CD4-positive, alpha-beta T cell treated with Interleukin-4 for 4 hours (primary cell): Measurements from ENCODE around the gene DENND5B.
"Not testable (repeated sequence)": the region's sequence is repeated elsewhere in the genome, so short reads cannot be mapped to it uniquely, and the experiment has no call there.

Experiments used
- DNase-seq: peaks from one replicate; pipeline ENCODE4 v3.0.0-alpha.2; 2020

Gene DENND5B

DNA sequence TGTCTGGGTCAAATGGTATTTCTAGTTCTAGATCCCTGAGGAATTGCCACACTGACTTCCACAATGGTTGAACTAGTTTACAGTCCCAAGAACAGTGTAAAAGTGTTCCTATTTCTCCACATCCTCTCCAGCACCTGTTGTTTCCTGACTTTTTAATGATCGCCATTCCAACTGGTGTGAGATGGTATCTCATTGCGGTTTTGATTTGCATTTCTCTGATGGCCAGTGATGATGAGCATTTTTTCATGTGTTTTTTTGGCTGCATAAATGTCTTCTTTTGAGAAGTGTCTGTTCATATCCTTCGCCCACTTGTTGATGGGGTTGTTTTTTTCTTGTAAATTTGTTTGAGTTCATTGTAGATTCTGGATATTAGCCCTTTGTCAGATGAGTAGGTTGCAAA is 40.3 kb downstream of the DENND5B start:
- DNase-seq, result not testable (repeated sequence)

DNA sequence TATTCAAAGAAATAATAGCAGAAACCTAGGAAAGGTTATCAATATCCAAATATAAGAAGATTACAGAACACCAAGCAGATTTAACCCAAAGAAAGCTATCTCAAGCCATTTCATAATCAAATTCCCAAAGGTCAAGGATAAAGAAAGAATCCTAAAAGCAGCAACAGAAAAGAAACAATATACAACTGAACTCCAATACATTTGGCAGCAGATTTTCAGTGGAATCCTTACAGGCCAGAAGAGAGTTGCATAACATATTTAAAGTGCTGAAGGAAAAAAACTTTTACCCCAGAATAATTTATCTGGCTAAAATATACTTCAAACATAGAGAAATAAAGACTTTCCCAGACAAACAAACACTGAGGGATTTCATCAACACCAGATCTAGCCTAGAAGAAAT is 54.3 kb downstream of the DENND5B start:
- DNase-seq, result no peak

DNA sequence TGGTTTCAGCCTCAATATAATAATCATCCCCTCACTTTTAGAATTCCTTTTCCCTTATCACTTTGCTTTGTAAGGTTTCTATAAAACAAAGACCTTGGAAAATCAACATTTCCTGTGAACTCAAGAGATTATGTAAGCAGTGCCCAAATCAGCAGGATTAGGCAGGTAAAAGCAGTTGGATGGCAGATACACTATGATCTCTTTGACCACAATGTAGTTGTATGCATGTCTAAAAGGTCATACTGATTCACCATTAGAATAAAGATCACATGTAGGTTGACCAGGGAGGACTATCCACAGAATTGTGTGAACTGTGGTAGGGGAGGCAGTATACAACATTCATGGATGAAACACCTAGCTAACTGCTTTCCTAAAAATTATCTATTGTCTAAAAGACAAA is 57.5 kb downstream of the DENND5B start:
- no peak for DNase-seq

DNA sequence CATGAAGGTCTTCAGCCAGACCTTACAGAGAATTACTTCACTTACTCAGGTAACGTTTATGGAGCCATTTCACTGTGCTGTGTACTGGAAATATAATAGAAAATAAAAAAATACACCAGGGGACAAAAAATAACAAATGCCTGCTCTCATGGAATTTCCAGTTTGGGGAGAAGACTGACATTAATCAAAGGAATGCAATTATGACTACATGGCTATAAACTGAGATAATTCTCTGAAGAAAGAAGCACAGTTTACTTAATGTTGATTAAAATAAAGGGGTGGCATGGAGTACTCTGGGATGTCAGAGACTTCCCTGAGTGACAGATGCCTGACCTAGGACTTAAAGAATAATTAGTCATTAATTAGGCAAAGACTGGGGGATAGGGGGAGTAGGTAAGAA is 59.0 kb downstream of the DENND5B start:
- DNase-seq, result no peak

DNA sequence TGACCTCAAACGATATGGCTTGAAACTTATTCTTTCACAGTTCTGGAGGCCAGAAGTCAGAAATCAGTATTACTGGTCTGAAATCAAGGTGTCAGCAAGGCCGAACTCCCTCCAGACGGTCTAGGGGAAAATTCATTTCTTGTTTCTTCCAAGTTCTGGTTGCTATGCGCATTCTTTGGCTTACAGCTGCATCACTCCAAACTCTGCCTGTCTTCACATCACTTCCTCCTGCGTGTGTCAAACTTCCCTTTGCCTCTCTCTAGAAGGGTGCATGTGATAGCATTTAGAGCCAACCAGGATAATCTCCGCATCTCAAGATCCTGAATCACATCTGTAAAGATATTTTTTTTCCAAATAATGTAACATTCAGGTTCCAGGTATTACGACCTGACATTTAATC is 62.8 kb downstream of the DENND5B start:
- no peak for DNase-seq

DNA sequence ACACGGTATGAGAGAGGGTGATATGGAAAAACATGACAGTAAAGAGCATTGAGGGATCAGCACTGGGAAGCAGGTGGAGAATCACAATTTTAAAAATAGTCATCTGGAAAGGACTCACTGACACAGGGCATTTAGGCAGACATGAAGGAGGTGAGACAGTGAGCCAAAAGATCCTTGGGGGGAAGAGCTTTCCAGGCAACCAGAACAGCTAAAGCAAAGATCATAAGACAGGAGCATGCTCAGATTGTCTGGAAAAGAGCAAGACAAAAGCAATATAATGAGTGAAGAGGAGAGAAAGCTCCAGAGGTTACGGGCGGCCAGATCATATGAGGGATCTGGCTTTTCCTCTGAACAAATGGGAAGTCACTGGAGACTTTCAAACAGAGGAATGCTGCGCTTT is 63.9 kb downstream of the DENND5B start:
- DNase-seq, result no peak

DNA sequence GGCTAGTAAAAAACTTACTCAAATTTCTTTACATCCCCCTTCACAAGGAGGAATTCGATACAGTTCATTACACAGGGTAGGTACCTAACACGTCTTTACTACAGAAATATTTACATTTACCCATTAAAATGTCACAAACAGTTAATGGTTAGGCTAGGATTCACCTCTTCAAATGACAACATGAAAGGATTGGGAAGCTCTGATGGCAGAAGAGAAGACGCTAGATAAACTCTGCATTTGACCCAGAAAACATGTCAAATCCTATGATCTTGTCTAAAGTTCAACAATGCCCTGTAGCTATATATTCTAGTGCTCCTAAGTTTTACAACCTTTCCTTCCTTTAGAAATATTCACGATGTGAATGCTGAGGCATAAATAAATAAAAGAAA is 64.8 kb downstream of the DENND5B start:
- DNase-seq, result no peak

DNA sequence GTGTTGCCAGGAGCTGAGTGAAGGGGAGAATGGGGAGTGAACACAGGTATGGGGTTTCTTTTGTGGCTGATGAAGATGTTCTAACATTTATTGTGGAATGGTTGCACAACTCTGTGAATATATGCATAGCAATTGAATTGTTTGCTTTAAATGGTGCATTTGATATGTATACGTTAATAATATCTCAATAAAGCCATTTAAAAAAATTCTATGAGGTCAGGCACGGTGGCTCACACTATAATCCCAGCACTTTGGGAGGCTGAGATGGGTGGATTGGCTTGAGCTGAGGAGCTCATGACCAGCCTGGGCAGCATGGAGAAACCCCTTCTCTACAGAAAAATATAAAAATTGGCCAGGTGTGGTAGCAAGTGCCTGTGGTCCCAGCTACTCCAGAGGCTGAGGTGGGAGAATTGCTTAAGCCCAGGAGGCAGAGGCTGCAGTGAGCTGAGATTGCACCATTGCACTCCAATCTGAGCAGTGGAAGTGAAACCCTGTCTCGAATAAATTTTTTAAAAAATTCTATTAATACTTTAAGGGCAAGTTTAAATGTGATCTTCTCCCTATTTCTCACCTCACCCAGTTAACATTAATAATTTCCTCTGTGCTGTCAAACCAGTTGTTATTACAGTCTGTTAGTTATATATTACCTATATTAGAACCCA is 65.3 kb downstream of the DENND5B start:
- DNase-seq, result no peak

DNA sequence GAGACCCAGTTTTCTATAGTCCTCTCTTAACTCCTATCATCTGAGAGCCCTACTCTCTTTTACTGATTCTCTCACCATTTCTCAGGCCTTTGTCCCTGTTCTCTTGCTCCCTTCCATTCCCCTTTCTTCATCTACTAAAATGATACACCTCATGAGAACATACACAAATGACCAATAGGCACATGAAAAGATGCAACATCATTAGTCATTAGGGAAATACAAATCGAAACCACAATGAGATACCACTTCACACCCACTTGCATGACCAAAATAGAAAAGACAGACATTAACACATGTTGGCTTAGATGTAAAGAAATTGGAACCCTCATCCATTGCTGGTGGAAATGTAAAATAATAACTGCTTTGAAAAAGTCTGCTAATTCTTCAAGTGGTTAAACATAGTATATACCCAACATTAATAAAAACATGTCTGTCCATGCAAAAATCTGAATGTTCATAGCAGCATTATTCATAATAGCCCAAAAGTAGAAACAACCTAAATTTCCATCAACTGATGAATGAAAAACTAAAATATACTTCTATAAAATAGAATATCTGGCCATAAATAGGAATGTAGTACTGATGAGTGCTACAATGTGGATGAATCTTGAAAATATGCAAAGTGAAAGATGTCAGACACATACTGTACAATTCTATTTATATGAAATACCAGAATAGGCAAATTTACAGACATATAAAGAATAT is 66.0 kb downstream of the DENND5B start:
- no peak for DNase-seq

DNA sequence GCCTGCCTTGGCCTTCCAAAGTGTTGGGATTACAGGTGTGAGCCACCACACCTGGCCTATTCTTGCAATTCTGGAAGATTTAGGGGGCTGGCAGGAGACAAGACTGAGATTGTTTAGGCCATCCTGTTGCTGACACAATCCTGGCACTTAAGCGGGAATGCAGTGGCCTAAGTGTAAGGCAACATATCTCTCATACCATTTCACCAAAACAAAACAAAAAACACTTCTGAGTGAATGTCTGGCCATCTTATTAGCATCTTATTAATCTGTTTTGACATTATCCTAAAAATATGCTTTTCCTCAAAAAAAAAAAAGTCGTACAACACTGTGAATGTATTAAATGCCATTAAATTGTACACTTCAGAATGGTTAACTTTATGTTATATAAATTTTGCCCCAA is 67.6 kb downstream of the DENND5B start:
- no peak for DNase-seq

DNA sequence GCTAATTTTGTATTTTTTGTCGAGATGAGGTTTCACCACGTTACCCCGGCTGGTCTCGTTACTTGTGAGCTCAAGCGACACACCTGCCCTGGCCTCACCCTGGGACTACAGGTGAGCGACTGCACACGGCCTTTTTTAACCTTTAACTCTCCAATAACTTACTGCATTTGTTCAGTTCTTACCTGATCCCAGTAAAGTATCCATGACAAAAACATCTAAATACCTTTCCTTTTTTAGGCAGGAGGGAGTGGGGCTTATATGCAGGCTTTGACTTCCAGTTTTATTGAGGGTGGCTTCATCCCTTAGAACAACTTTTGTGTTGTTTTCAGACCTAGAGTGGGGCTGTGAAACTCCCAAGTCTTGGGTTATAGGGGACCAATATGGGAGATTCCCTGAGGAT is 68.3 kb downstream of the DENND5B start:
- no peak for DNase-seq

DNA sequence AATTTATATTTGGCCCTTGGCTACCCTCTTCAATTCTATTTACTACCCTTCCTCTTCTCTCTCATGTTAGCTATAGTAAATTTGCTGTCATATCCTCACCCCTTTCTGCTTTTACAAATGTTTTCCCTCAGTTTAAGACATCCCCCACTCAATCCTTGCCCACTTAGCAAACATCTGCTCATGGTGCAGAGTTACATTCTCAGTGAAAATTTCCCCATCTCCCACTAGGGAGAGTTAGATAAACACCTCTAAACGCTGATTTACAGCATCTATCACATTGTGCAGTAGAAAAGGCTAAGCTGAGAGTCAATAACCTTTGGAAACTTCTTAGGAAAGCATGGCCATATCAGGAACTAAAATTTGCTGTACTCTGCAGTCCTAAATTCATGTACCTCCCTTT is 69.0 kb downstream of the DENND5B start:
- DNase-seq, result no peak

DNA sequence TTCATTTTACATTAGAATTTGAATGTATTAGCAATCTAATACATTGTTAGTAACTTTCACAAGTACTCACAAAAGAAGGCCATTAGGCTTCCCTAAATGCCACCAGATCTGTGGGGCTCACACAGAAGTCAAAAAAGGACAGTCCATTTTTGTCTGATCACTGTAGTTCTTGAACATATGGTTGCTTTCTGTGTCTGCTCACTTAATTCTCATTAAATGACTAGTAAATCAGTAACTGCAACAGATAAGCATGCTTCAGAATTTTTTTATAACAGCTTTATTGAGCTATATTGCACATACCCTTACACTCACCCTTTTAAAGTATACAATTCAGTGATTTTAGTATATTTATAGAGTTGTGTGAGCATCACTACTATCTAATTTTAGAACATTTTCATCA is 71.4 kb downstream of the DENND5B start:
- DNase-seq, result no peak

DNA sequence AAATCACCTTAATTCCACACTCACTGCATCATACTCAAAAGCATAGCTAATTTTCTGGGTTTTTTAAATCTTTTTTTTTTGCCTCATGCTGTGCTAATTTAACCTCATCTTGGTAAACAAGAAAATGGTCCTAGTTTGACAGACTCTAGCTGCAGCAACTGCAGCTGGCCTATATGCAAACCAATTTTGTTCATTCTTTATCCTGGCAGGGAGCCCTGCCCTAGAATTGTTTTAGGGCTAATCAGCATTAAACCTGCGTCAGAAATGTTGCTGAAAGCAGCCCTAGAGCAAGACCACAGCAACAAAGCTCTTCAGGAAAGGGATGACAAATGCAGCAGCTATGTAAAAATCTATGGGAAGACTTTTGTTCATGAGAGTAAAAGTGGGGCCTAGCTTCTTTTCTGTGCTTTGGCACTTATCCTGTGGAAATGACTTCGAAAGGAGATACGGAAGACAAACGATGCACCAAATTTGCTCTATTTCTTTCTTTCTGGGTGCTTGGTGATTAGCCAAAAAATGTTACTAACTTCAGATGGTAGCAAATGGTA is 72.2 kb downstream of the DENND5B start:
- no peak for DNase-seq

DNA sequence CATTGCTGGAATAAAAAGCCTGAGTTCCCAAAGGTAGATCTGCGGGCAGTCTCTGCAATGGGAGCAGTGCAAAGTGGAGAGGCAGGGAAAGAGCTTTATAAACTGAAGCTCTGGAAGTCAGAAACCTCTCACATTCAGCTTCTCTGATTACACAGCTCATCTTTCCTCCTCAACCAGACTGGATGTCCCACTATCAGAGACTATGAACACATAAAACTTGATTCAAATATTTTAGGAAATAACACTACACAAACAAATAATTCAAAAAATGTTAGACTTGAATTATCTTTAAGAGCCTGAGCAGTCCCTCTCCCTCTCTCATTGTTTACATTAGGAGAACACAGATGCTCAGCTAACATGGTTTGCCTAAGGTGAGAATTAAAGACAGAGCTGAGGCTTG is 72.9 kb downstream of the DENND5B start:
- DNase-seq, result no peak

DNA sequence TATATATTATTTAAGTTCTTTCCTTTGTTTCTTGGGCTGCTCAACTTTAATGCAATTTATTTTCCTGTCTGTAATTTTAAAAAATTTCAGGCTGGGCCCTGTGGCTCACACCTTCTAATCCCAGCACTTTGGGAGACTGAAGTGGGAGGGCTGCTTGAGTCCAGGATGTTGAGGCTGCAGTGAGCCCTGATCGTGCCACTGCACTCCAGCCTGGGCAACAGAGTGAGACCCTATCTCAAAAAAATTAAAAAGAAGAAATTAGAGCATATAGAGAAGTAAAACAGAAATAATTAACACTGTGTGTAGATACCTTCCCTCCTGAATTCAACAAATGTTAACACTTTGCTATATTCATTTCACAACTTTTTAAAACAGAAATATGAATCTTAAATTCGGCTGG is 74.2 kb downstream of the DENND5B start:
- no peak for DNase-seq

DNA sequence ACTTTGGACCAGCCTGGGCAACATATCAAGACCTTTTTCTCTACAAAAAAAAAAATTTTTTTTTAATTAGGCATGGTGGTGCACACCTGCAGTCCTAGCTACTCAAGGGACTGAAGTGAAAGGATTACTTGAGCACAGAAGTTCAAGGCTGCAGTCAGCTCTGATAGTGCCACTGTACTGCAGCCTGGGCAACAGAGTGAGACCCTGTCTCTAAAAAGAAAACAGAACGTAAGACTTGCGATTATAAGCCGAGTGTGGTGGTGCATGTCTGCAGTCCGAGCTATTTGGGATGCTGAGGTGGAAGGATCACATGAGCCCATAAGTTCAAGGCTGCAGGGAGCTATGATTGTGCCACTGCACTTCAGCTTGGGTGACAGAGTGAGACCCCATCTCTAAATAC is 76.0 kb downstream of the DENND5B start:
- DNase-seq, result no peak

DNA sequence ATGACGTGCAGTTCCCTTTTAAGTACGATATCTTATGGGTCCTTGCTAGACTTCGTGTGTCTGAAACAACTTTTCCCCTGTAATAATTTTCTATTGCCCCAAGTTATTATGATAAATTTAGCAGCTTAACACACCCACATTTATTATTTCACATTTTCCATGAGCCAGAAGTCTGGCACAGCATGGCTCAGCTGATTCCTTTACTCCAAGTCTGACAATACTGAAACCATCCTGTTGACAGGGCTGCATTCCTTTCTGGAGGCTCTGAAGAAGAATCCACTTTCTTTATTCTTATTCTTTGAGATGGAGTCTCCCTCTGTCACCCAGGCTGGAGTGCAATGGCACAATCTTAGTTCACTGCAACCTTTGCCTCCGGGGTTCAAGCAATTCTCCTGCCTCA is 80.9 kb downstream of the DENND5B start:
- no peak for DNase-seq

DNA sequence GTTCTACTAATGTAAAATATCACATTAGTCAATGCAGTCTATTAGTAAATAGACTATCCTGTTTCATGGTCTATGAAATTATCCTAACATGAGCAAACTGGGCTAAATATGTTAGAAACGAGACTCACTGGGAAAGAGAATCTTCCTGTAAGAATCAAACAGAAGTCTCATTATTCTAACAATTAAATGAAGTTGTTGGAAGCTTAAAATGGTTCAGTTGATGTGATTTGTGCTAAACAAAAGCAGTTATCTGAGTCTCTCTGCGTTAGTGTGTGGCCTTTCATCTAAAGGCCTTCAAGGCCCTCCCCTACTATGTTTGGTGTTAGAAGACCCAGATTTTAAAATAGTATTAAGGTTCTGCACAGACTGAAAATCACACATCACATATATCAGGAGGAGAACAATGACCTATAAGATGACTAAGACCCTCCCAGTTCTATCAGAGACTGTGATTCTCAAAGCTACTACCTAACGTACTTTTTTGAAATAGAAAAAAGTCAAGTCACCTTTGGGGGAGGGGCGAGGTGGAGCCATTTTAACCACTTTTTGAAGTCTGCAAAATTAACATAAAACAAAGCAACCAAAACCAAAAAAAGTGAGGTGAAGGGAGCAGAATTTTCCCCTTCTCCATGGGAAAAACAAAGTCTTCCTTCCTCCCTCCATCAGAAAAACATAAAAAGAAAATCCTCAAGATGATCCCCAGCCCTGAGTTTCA is 82.3 kb downstream of the DENND5B start:
- DNase-seq, result no peak

DNA sequence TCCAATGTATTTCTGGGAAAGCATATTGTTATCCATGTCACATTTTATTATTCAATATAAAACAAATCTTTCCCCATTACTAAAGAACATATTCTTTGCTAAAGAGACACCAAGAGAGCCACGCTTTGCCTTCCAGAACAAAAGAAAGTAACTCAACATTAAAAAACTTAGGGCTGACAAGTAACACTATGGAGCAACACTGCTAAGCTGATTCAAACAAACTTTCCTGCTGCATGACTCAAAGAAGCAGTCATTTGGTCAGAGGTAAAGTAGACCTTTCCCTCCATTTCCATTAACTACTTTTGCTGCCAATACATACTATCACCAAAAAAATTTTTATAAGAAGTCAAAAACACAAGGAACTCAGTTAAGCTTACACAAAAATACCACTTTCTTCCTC is 83.0 kb downstream of the DENND5B start:
- no peak for DNase-seq

DNA sequence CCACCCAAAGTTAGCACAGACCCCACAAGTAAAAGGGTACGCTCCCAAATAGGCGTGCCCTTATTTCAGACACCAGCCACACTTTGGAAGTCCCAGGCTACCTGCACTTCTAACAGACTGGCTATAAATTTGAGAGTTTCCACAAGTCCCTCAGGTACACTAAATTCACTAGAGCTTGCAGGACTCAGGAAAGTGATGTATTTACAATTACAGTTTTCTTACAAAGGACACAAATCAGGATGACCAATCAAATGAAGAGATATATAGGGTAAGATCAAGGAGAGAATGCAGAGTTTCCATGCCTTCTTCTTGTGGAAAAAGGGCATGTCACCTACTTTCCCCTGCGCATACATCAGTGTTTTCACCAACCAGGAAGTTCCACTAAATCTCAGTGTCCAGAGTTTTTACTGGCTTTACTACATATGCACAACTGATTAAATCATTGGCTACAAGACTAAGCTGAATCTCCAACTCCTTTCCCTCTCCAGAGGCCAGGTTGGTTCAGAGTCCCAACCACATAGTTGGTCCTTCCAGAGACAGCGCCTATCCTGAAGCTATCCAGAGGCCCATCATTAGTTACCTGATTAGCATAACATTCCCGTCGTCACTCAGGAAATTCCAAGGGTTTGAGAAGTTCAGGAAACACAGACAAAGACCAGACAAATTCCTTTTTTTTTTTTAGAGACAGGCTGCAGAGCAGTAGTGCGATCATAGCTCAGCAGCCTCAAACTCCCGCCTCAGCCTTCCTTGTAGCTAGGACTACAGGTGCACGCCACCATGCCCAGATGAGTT is 84.2 kb downstream of the DENND5B start:
- no peak for DNase-seq

DNA sequence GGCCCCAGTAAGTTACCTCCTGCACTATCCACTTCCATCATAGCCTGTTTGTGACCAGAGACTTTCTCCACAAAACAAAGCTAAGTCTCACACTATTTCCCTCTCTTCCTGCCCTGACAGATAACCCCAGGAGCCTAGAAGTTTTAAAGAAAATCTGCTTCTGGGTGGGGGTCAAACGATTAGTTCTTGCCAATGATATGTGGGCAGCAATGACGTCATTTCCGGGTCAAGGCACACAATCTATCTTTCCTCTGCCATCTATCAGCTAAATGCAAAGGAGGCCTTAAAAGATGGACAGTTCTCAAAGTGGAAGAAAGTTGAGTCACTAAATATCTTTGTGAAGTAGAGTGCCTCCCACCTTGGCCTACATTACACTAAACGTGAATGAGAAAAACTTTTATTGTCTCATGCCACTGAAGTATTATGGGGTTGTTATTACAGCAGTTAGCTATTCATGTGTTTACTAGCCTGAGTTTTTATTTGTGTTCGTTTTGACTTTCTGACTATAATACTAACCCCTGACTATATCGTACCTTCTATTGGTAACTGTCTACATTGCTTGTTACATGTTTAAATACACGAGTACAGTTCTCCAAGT is 86.2 kb downstream of the DENND5B start:
- no peak for DNase-seq

DNA sequence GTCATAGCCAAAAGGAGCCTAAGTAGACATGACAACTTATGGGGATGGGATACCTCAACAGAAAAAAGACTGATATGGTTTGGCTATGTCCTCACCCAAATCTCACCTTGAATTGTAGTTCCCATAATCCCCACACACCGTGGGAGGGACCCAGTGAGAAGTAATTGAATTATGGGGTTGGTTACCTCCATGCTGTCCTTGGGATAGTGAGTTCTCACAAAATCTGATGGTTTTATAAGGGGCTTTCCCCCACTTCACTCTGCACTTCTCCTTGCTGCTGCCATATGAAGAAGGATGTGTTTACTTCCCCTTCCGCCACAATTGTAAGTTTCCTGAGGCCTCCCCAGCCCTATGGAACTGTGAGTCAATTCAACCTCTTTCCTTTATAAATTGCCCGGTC is 89.9 kb downstream of the DENND5B start:
- DNase-seq, result not testable (repeated sequence)
